HepG2 (cell line): ENCODE results near the gene CA10. TPM values are rescaled to one million over a fixed set of nuclear protein-coding genes. Genes with fewer than 3 reads are reported as not detected.

ENCODE experiments used
- ATAC-seq: fragments of 200-7000 bp; cut with Tn5 transposase; 3 replicates; pipeline ENCODE4 v1.9.1; 2020; ENCODE audit warnings: mild to moderate bottlenecking, moderate library complexity
- BruUV-seq: library from RNA; stranded (reverse); fragments of 400-500 nt; replicated peaks from 2 replicates; lab custom pipeline; 2021; lab: Mats Ljungman, UMichigan
- CTCF ChIA-PET: fragments of 300-600 bp; formaldehyde crosslinking; extraction: SDS; loops from one replicate; lab custom pipeline; 2021; ENCODE audit warnings: low total read pairs, inconsistent platforms, low intra/inter-chr PET ratio; lab: Yijun Ruan, JAX
- POLR2A ChIA-PET: fragments of 350-600 bp; sonication (Branson Sonifier 250); formaldehyde crosslinking; loops from one replicate; lab custom pipeline; 2020; ENCODE audit warnings: antibody characterized with exemption, inconsistent platforms; lab: Yijun Ruan, JAX
- DNase-seq: peaks from one replicate; pipeline ENCODE4 v3.0.0-alpha.2; 2015; ENCODE audit warnings: low spot score
- FAIRE-seq: peaks from 3 replicates; lab custom pipeline; 2011; peaks lifted over from hg19 to GRCh38; lab: Jason Lieb, UNC
- H2AFZ ChIP-seq: one replicate; pipeline ENCODE4 v1.6.1; 2011; ENCODE audit warnings: low read length, inconsistent platforms
- H3K27ac ChIP-seq: fragments of 300-600 bp; 3 replicates; pipeline ENCODE4 v1.8.0; 2011; ENCODE audit warnings: mixed run types, mild to moderate bottlenecking, mixed read lengths, low read length, inconsistent platforms; ENCODE audit not compliant: insufficient read depth; ENCODE audit errors: extremely low read length
- H3K27me3 ChIP-seq, 2 experiments: fragments of 200-600 bp in 1 of 2; 2 replicates in 1 of 2; 3 replicates in 1 of 2; pipeline versions ENCODE4 v1.6.0 to v1.8.0; 2011; ENCODE audit warnings: low read length in 2 of 2, mild to moderate bottlenecking in 2 of 2, moderate library complexity in 2 of 2, inconsistent platforms in 1 of 2; ENCODE audit not compliant: insufficient read depth in 2 of 2, control insufficient read depth in 1 of 2
- H3K36me3 ChIP-seq, 2 experiments: fragments of 200-600 bp in 1 of 2; replicated peaks in 1 of 2; 2 replicates in 1 of 2; 3 replicates in 1 of 2; pipeline versions ENCODE4 v1.5.1 to v1.8.0; 2011; ENCODE audit warnings: low read length in 2 of 2, inconsistent platforms in 1 of 2; ENCODE audit not compliant: insufficient read depth in 2 of 2, control insufficient read depth in 1 of 2
- H3K4me1 ChIP-seq: 2 replicates; pipeline ENCODE4 v1.5.1; 2012; ENCODE audit warnings: low read length, inconsistent platforms; ENCODE audit not compliant: insufficient read depth
- H3K4me2 ChIP-seq: 2 replicates; pipeline ENCODE4 v1.6.0; 2011; ENCODE audit warnings: low read depth, low read length, inconsistent platforms
- H3K4me3 ChIP-seq, 3 experiments: fragments of 200-600 bp in 1 of 3; sonication (generic), shearing (Covaris generic) in 1 of 3; replicated peaks in 1 of 3; 2 replicates each; pipeline ENCODE4 v1.5.1; 2011 to 2016; ENCODE audit warnings: low read length in 3 of 3, inconsistent platforms in 2 of 3, low read depth in 2 of 3, mild to moderate bottlenecking in 2 of 3, control low read depth in 1 of 3, mixed read lengths in 1 of 3; ENCODE audit not compliant: insufficient read depth in 1 of 3
- H3K79me2 ChIP-seq: one replicate; pipeline ENCODE4 v1.6.1; 2011; ENCODE audit warnings: low read length, inconsistent platforms; ENCODE audit not compliant: insufficient read depth
- H3K9ac ChIP-seq: 2 replicates; pipeline ENCODE4 v1.6.0; 2011; ENCODE audit warnings: mild to moderate bottlenecking, low read depth, low read length, inconsistent platforms; ENCODE audit not compliant: insufficient read depth
- H3K9me3 ChIP-seq: 2 replicates; pipeline ENCODE4 v1.5.1; 2012; ENCODE audit warnings: mild to moderate bottlenecking, low read length
- H4K20me1 ChIP-seq: 2 replicates; pipeline ENCODE4 v1.6.0; 2011; ENCODE audit warnings: inconsistent platforms, mild to moderate bottlenecking, low read length, moderate library complexity; ENCODE audit not compliant: insufficient read depth
- AGO1 ChIP-seq: fragments of 200-400 bp; formaldehyde crosslinking; IDR thresholded peaks from 2 replicates; pipeline ENCODE4 v1.6.1; 2017; ENCODE audit warnings: mild to moderate bottlenecking, low read depth, low read length, moderate library complexity; ENCODE audit not compliant: poor library complexity, severe bottlenecking
- DBP ChIP-seq: sonication (generic); formaldehyde crosslinking; IDR thresholded peaks from 2 replicates; pipeline ENCODE4 v1.4.0; 2020; ENCODE audit warnings: missing genetic modification reagents; ENCODE audit errors: not compliant biosample characterization
- FOXK2 ChIP-seq: fragments of 450-650 bp; IDR thresholded peaks from 2 replicates; pipeline ENCODE4 v1.6.1; 2016
- KDM1A ChIP-seq: IDR thresholded peaks from 2 replicates; pipeline ENCODE4 v1.6.1; 2016; ENCODE audit warnings: missing compliant biosample characterization
- NCOA2 ChIP-seq: sonication (generic); formaldehyde crosslinking; IDR thresholded peaks from 2 replicates; pipeline ENCODE4 v1.8.0; 2022; ENCODE audit warnings: inconsistent platforms
- NFRKB ChIP-seq: fragments of 450-650 bp; IDR thresholded peaks from 2 replicates; pipeline ENCODE4 v1.6.1; 2017
- PHF5A ChIP-seq: IDR thresholded peaks from one replicate; pipeline ENCODE4 v1.6.1; 2018; ENCODE audit warnings: low read depth, missing genetic modification reagents; ENCODE audit not compliant: unreplicated experiment
- PRMT3 ChIP-seq: sonication (generic); formaldehyde crosslinking; IDR thresholded peaks from 2 replicates; pipeline ENCODE4 v1.8.1; 2022; ENCODE audit warnings: low read depth, mild to moderate bottlenecking, moderate library complexity, missing genetic modification reagents, borderline replicate concordance
- SALL2 ChIP-seq: sonication (generic); formaldehyde crosslinking; IDR thresholded peaks from 2 replicates; pipeline ENCODE4 v1.8.1; 2023; ENCODE audit warnings: mild to moderate bottlenecking, missing genetic modification reagents, inconsistent platforms
- U2AF2 ChIP-seq: fragments of 200-400 bp; formaldehyde crosslinking; IDR thresholded peaks from 2 replicates; pipeline ENCODE4 v1.6.1; 2017; ENCODE audit warnings: low read depth, mild to moderate bottlenecking, low read length
- WGBS: methylation state at CpG from one replicate; pipeline ENCODE4 v1.1.6; 2017; ENCODE audit warnings: low lambda C conversion rate; 5-methylcytosine and 5-hydroxymethylcytosine counted together
- in situ Hi-C: cut with HindIII; loops from 2 replicates; pipeline ENCODE4 v1.10.0; 2017; ENCODE audit warnings: low pct_unique_long_range_greater_than_20kb; ENCODE audit not compliant: extremely low pct_ligation_motif_present
- intact Hi-C: fragments of 100-400 bp; cut with micrococcal nuclease; formaldehyde crosslinking; loops from one replicate; pipeline ENCODE4 v1.10.0; 2022; ENCODE audit not compliant: unreplicated experiment
- polyA plus RNA-seq, 8 experiments: library from polyadenylated mRNA; depleted of rRNA in 3 of 8; stranded (reverse) in 7 of 8; unstranded in 1 of 8; fragments of >200 nt; fragmentation: Illumina TruSeq in 4 of 8; extraction: Trizol in 4 of 8; gene quantifications; 2 replicates each; pipeline versions ENCODE4 v1.2.1 to v1.2.3, GENCODE V29; 2011 to 2016; ENCODE audit warnings: low read depth in 4 of 8, missing spikeins in 1 of 8, mixed read lengths in 1 of 8; ENCODE audit not compliant: insufficient read depth in 1 of 8
- total RNA-seq, 5 experiments: library from RNA; depleted of rRNA; stranded (reverse); fragments of >200 nt; fragmentation: Illumina TruSeq; extraction: Trizol; gene quantifications; 2 replicates each; pipeline ENCODE4 v1.2.3, GENCODE V29; 2016; ENCODE audit warnings: low read depth in 1 of 5
- TF ChIP-seq, protein P1 (sequence below): sonication (generic); formaldehyde crosslinking; IDR thresholded peaks from 2 replicates; pipeline ENCODE4 v1.5.1; 2020; ENCODE audit warnings: mild to moderate bottlenecking, missing genetic modification reagents, moderate library complexity
- TF ChIP-seq, protein P2 (sequence below): sonication (generic); formaldehyde crosslinking; IDR thresholded peaks from 2 replicates; pipeline ENCODE4 v1.4.0; 2020; ENCODE audit warnings: missing genetic modification reagents
- TF ChIP-seq, protein P3 (sequence below), 2 experiments: fragments of 450-650 bp in 1 of 2; sonication (generic) in 1 of 2; formaldehyde crosslinking in 1 of 2; IDR thresholded peaks; 2 replicates each; pipeline versions ENCODE4 v1.6.1 to v1.8.0; 2016 to 2022; ENCODE audit warnings: antibody characterized with exemption in 1 of 2, mild to moderate bottlenecking in 1 of 2, missing genetic modification reagents in 1 of 2

CA10 gene
- total and polyA plus RNA-seq, 2 of the 13 experiments (the other 11 are each of a cell fraction or from before 2014, with no cell fraction given): not detected

DNA sequence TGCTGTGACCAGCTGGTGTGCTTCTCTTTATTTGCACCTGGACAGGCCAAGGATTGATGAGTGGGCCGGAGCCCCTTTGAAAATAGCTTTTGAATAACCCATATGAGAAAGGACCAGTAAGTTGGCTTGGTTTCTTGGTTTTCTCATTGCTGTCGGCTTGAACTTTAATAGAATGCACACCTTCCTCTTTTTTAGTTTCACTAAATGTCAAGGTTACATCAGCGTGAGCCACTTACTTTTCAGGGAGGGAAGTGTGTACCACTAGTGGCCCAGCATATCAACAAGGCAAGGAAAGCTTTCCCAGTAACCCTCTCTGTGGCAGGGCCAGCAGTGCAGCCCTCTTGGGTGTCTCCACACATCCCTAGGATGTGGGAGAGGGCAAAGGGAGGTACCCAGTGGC lies 433.3 kb downstream of the CA10 start:
- no peak overlapping the region for H2AFZ ChIP-seq
- FAIRE-seq (no peak), DNase-seq (no peak), ATAC-seq (no peak)
- no peak overlapping the region for H3K4me3 ChIP-seq
- BruUV-seq: no TSS peak
- no peak overlapping the region for H3K27ac ChIP-seq
- H3K79me2 ChIP-seq: no peaks in the 10 kb centered on the region
- H4K20me1 ChIP-seq: no peaks in the 10 kb centered on the region
- CTCF ChIA-PET: no interaction called here
- H3K4me1 ChIP-seq: no peaks in the 10 kb centered on the region
- intact Hi-C loops: no loop called here
- POLR2A ChIA-PET: no interaction called here
- no peaks in the 10 kb centered on the region; a peak in 2 of 5 replicates for H3K27me3 ChIP-seq
- 0% methylated on average over 3 of the region's 3 CpGs for WGBS
- in situ Hi-C loops: no loop called here
- no peak overlapping the region for H3K4me2 ChIP-seq
- no peaks in the 10 kb centered on the region for H3K9me3 ChIP-seq
- no peaks in the 10 kb centered on the region for H3K36me3 ChIP-seq
- H3K9ac ChIP-seq: no peak overlapping the region
- TF ChIP-seq AGO1: no peak
- TF ChIP-seq KDM1A (CRISPR knock-in tag): no peak
- TF ChIP-seq NCOA2 (CRISPR knock-in tag): no peak
- TF ChIP-seq, protein P1, sequence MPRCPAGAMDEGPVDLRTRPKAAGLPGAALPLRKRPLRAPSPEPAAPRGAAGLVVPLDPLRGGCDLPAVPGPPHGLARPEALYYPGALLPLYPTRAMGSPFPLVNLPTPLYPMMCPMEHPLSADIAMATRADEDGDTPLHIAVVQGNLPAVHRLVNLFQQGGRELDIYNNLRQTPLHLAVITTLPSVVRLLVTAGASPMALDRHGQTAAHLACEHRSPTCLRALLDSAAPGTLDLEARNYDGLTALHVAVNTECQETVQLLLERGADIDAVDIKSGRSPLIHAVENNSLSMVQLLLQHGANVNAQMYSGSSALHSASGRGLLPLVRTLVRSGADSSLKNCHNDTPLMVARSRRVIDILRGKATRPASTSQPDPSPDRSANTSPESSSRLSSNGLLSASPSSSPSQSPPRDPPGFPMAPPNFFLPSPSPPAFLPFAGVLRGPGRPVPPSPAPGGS: no peak
- no peak for TF ChIP-seq DBP (CRISPR knock-in tag)
- TF ChIP-seq, protein P2, sequence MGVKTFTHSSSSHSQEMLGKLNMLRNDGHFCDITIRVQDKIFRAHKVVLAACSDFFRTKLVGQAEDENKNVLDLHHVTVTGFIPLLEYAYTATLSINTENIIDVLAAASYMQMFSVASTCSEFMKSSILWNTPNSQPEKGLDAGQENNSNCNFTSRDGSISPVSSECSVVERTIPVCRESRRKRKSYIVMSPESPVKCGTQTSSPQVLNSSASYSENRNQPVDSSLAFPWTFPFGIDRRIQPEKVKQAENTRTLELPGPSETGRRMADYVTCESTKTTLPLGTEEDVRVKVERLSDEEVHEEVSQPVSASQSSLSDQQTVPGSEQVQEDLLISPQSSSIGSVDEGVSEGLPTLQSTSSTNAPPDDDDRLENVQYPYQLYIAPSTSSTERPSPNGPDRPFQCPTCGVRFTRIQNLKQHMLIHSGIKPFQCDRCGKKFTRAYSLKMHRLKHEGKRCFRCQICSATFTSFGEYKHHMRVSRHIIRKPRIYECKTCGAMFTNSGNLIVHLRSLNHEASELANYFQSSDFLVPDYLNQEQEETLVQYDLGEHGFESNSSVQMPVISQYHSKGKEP: no peak
- no peak for TF ChIP-seq U2AF2
- no peak for TF ChIP-seq PRMT3 (CRISPR knock-in tag)
- no peak for TF ChIP-seq FOXK2
- TF ChIP-seq SALL2 (CRISPR knock-in tag): no peak
- no peak for TF ChIP-seq NFRKB
- no peak for TF ChIP-seq PHF5A
- TF ChIP-seq, protein P3, sequence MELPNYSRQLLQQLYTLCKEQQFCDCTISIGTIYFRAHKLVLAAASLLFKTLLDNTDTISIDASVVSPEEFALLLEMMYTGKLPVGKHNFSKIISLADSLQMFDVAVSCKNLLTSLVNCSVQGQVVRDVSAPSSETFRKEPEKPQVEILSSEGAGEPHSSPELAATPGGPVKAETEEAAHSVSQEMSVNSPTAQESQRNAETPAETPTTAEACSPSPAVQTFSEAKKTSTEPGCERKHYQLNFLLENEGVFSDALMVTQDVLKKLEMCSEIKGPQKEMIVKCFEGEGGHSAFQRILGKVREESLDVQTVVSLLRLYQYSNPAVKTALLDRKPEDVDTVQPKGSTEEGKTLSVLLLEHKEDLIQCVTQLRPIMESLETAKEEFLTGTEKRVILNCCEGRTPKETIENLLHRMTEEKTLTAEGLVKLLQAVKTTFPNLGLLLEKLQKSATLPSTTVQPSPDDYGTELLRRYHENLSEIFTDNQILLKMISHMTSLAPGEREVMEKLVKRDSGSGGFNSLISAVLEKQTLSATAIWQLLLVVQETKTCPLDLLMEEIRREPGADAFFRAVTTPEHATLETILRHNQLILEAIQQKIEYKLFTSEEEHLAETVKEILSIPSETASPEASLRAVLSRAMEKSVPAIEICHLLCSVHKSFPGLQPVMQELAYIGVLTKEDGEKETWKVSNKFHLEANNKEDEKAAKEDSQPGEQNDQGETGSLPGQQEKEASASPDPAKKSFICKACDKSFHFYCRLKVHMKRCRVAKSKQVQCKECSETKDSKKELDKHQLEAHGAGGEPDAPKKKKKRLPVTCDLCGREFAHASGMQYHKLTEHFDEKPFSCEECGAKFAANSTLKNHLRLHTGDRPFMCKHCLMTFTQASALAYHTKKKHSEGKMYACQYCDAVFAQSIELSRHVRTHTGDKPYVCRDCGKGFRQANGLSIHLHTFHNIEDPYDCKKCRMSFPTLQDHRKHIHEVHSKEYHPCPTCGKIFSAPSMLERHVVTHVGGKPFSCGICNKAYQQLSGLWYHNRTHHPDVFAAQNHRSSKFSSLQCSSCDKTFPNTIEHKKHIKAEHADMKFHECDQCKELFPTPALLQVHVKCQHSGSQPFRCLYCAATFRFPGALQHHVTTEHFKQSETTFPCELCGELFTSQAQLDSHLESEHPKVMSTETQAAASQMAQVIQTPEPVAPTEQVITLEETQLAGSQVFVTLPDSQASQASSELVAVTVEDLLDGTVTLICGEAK (IDR thresholded peaks at IDR 0.05): no peak
- TF ChIP-seq, protein P3 (CRISPR knock-in tag; IDR thresholded peaks at IDR 0.05): no peak
